Measurements from ENCODE around the gene DNAJC21. TPM values are rescaled to one million over a fixed set of nuclear protein-coding genes. Genes with fewer than 3 reads are reported as not detected.
"Not testable (repeated sequence)": the region's sequence is repeated elsewhere in the genome, so short reads cannot be mapped to it uniquely, and the experiment has no call there.

DNAJC21 gene
- total RNA-seq, 1 experiment from 2014 or later = 39.3 TPM

GRCh38 chr5:34919077-34919476, 10.3 kb upstream of the DNAJC21 start:
- no peak for DNase-seq (ENCODE audit: extremely low read depth, low read depth)

DNA sequence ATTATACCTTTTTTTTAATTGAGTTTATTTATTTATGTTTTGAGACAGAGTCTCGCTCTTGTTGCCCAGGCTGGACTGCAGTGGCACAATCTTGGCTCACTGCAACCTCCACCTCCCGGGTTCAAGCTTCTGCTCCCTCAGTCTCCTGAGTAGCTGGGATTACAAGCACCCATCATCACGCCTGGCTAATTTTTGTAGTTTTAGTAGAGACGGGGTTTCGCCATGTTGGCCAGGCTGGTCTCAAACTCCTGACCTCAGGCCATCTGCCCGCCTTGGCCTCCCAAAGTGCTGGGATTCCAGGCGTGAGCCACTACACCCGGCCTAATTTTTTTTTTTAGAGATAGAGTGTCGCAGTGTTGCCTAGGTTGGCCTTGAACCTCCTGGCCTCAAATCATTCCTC, 6.1 kb upstream of the DNAJC21 start:
- not testable (repeated sequence) for DNase-seq (ENCODE audit: extremely low read depth, low read depth)

DNA sequence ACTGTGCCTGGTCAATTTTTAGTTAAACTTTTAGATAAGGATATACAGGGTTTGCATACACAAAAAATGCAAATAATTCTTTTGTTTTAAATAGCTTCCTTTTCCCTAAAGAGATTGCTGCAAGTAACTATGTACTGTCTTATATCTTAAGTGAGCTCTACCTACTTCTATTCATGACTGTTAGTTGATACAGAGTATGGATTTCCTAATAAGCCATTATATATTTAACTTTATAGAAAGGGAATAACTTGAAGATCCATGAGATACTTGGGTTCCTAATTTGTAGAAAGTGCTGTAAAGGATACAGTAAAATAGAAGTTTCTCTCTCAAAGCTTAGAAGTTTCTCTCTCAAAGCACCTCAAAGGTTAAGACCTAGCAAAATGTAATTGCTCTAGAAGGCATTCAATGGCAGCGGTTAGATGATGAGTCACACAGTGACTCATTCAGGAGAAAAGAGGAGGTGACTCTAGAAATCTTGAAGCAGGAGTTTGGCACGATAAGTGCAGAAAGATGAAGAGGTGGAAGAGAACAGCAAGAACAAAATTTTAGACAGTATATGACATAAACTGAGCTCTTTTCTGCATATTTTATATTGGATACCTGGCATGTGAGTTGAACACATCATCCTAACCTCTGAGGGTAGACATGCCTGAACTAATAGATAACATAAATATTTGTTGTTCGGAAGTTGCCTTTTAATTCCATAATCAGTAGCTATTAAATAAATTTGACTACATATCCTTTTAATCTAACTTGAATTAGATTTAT, 5.5 kb upstream of the DNAJC21 start:
- peak; percentile 57 for DNase-seq (ENCODE audit: extremely low read depth, low read depth)

GRCh38 chr5:34924462-34924765, 4.9 kb upstream of the DNAJC21 start:
- no peak for DNase-seq (ENCODE audit: extremely low read depth, low read depth)

DNA sequence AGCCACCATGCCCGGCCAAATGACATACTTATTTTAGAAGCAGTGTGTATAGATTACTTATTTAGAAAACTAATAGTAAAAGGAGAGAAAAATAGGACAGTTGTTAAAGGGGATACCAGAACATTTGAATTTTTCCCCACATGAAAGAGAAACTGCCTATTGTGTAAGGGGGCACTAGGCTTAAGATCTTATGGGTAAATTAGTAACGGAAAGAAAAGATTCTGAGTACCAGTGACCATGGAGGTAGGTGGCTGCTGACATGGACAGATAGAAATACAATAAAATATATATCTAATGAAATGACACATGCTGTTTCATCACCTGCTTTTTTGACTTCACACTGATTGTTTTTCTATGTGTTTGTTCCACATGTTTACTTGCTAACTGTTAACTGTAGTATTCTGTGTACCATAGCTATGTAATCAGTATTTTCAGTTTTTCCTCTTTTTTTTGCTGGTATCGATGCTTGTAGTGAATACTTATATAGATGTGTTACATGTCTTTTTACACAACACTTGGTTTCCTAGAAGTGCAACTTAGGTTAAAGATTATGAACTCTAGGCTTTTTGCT, 3.0 kb upstream of the DNAJC21 start:
- no peak for DNase-seq (ENCODE audit: extremely low read depth, low read depth)

GRCh38 chr5:34927785-34928184, 1.6 kb upstream of the DNAJC21 start:
- DNase-seq (ENCODE audit: extremely low read depth, low read depth) = no peak

DNA sequence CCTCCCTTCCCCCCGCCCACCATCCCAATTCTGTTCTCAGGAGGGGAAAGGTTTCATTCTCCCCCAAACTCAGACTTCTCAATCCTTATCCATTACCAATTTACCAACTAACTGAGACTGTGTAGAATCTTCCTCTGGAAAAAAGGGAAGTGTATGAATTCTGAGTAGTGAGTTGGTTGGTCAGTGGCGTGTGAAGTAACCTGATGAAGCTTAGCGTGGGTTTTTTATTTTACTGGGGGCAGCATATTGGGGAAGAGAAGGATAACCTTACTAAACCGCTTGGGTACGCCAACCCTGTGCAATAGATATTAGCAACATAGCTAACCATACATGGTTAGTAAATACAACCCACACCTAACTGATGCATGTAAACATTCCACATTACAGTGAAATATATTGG, 1.1 kb upstream of the DNAJC21 start:
- no peak for DNase-seq (ENCODE audit: extremely low read depth, low read depth)

GRCh38 chr5:34929720-34930461, 532 bp downstream of the DNAJC21 start:
- peak; percentile 69 for DNase-seq (ENCODE audit: extremely low read depth, low read depth)

- no peak for DNase-seq (ENCODE audit: extremely low read depth, low read depth)
These were observed 1.1 kb downstream of the DNAJC21 start for GRCh38 chr5:34930462-34930844.

- no peak for DNase-seq (ENCODE audit: extremely low read depth, low read depth)
These were observed 1.5 kb downstream of the DNAJC21 start for GRCh38 chr5:34930870-34931269.

DNA sequence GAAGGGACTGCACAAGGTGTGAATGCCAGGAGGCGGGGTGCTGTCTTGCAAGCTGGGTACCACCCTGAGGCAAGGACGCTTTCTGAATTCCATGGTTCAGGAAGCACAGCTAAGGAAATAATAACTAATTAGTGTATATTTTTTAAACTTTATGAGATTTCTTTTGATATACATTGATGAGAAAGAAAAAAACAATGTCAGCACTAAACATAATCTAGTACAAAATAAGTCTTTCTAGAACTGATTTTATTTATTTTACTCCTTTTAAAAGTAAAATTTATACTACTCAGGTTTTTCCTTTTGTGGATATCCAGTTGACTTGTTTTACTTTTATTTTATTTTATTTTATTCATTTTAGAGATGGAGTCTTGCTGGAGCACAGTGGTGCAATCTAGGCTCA, 3.6 kb downstream of the DNAJC21 start:
- no peak for DNase-seq (ENCODE audit: extremely low read depth, low read depth)

- DNase-seq (ENCODE audit: extremely low read depth, low read depth) = no peak
These were observed 12.6 kb downstream of the DNAJC21 start for GRCh38 chr5:34941936-34942335.

- no peak for DNase-seq (ENCODE audit: extremely low read depth, low read depth)
These were observed 14.7 kb downstream of the DNAJC21 start for GRCh38 chr5:34944044-34944443.

- no peak for DNase-seq (ENCODE audit: extremely low read depth, low read depth)
These were observed 15.2 kb downstream of the DNAJC21 start for GRCh38 chr5:34944460-34945047.

- no peak for DNase-seq (ENCODE audit: extremely low read depth, low read depth)
These were observed 28.0 kb downstream of the DNAJC21 start for GRCh38 chr5:34957321-34957720.

GRCh38 chr5:34957857-34958690, 28.7 kb downstream of the DNAJC21 start:
- peak; percentile 24 for DNase-seq (ENCODE audit: extremely low read depth, low read depth)

- no peak for DNase-seq (ENCODE audit: extremely low read depth, low read depth)
These were observed 30.0 kb downstream of the DNAJC21 start for GRCh38 chr5:34959323-34959722.

DNA sequence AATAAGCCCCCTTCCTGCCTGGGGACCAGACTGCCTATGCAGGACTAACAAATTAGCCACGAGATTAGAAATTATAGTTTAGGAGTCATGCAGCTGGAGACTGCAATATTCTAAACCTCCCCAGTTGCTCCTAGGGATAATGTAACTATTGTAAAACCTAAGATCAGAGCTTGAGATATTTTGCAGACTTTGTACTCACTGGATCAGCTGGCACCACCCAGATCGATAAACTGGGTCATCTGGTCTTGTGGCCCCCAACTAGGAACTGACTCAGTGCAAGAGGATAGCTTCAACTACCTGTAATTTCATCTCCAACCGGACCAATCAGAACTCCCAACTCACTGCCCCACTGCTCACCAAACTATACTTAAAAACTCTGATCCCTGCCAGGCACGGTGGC, 38.2 kb downstream of the DNAJC21 start:
- DNase-seq (ENCODE audit: extremely low read depth, low read depth) = no peak

DNA sequence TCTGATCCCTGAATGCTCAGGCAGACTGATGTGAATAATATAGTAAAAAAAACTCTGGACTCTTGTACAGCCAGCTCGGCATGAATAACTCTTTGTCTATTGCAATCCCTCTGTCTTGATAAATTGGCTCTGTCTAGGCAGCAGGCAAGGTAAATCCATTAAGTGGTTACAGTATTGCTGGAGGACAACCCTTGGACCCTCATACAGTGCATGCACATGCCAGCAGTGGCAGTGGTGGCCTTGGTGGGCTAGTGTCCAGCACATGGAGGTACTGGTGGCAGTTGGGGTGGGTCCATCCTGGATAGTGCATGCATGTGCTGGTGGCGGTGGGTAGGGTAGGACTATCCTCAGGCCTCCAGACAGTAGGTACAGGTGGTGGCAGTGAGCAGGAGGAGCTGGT, 38.9 kb downstream of the DNAJC21 start:
- DNase-seq (ENCODE audit: extremely low read depth, low read depth) = no peak

DNA sequence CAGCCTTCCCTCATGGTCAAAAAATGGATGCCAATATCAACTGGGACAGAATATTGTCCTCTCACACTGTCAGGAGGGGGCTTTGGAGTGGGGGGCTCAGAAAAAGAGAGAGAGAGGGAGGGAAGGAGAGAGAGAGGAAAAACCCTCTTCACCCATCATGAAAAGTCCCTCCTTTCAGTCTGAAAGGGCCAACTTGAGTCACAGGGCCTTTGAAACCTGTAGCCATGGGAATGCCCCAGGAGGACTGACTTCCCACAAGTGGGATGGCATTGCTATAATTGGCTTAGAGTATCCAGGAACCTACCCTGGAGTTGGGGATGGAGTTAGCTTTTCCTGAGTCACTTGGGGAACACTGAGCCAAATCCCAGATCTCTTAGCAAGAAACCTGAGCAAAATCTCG, 41.2 kb downstream of the DNAJC21 start:
- no peak for DNase-seq (ENCODE audit: extremely low read depth, low read depth)

DNA sequence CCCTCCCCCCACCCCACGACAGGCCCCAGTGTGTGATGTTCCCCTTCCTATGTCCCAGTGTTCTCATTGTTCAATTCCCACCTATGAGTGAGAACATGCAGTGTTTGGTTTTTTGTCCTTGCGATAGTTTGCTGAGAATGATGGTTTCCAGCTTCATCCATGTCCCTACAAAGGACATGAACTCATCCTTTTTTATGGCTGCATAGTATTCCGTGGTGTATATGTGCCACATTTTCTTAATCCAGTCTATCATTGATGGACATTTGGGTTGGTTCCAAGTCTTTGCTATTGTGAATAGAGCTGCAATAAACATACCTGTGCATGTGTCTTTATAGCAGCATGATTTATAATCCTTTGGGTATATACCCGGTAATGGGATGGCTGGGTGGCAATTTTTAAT, 42.3 kb downstream of the DNAJC21 start:
- DNase-seq (ENCODE audit: extremely low read depth, low read depth) = not testable (repeated sequence)
